GM21723 (cell line): ENCODE data around the gene HUS1.
"Not testable (repeated sequence)": the region's sequence is repeated elsewhere in the genome, so short reads cannot be mapped to it uniquely, and the experiment has no call there.

Experiments
- ATAC-seq: cut with Tn5 transposase; IDR thresholded peaks from one replicate; pipeline ENCODE4 v1.9.1; 2021; ENCODE audit warnings: mild to moderate bottlenecking, moderate library complexity; ENCODE audit not compliant: unreplicated experiment

HUS1 gene

GRCh38 chr7:47945261-47946015 is 34.0 kb downstream of the HUS1 start:
- ATAC-seq: peak; percentile 65

- no peak for ATAC-seq
Measured at GRCh38 chr7:47944536-47945260, 34.7 kb downstream of the HUS1 start.

GRCh38 chr7:47943676-47944474 is 35.5 kb downstream of the HUS1 start:
- no peak for ATAC-seq

GRCh38 chr7:47942651-47943050 is 36.8 kb downstream of the HUS1 start:
- ATAC-seq: not testable (repeated sequence)

GRCh38 chr7:47942132-47942531 is 37.3 kb downstream of the HUS1 start:
- no peak for ATAC-seq

- no peak for ATAC-seq
Measured at GRCh38 chr7:47941136-47941844, 38.1 kb downstream of the HUS1 start.

GRCh38 chr7:47940088-47941013 is 39.1 kb downstream of the HUS1 start:
- ATAC-seq: no peak

- no peak for ATAC-seq
Measured at GRCh38 chr7:47939425-47940036, 39.9 kb downstream of the HUS1 start.

GRCh38 chr7:47938574-47939165 is 40.7 kb downstream of the HUS1 start:
- ATAC-seq: no peak

- ATAC-seq: peak; percentile 58
Measured at GRCh38 chr7:47937711-47938573, 41.5 kb downstream of the HUS1 start.

- ATAC-seq: peak; percentile 96
Measured at GRCh38 chr7:47937065-47937687, 42.2 kb downstream of the HUS1 start.

GRCh38 chr7:47936323-47936722 is 43.1 kb downstream of the HUS1 start:
- ATAC-seq: no peak

GRCh38 chr7:47935336-47935735 is 44.1 kb downstream of the HUS1 start:
- no peak for ATAC-seq

GRCh38 chr7:47934831-47935230 is 44.6 kb downstream of the HUS1 start:
- ATAC-seq: no peak

- ATAC-seq: no peak
Measured at GRCh38 chr7:47933215-47933614, 46.2 kb downstream of the HUS1 start.

GRCh38 chr7:47932466-47933037 is 46.9 kb downstream of the HUS1 start:
- ATAC-seq: no peak

- no peak for ATAC-seq
Measured at GRCh38 chr7:47932016-47932415, 47.4 kb downstream of the HUS1 start.
